ENCODE data around the gene YIPF2.
"Not testable (repeated sequence)": the region's sequence is repeated elsewhere in the genome, so short reads cannot be mapped to it uniquely, and the experiment has no call there.

YIPF2 gene
- 13.7 to 16.5 reads per million in 2 donors for total RNA-seq

DNA sequence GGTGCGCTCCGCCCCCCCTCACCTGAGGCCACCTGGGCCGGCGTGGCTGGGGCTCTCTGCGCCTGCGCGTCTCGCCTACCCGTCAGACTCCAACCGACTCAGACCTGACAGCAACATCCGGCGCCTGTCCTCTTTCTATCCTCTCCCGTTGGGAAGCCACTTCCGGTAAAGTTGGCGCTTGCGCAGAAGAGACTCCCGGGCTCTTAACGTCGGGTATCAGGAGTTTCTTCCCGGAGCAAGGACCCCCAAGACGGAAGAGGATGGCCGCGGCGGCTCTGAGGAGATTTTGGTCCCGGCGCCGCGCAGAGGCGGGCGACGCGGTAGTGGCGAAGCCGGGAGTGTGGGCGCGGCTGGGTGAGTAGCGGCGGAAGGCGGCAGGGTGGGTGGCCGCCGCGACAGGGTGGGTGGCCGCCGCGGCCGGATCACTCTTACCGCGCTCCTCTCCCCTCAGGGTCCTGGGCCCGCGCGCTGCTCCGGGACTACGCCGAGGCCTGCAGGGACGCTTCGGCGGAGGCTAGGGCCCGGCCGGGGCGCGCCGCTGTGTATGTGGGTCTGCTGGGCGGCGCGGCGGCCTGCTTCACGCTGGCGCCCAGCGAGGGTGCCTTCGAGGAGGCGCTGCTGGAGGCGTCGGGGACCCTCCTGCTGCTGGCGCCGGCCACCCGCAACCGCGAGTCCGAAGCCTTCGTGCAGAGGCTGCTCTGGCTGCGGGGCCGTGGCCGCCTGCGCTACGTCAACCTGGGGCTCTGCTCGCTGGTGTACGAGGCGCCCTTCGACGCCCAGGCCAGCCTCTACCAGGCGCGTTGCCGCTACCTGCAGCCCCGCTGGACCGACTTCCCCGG is at the start of gene YIPF2, which contains the start of gene TIMM29:
TSS of gene YIPF2 (minus strand) at position 77 of the 839 bp plus-strand sequence. CDS start 229 bp downstream, outside the sequence.
TSS of gene TIMM29 (plus strand) at position 249 of the 839 bp plus-strand sequence. CDS start at position 261, 12 bp downstream.
- DNase-seq, result peak; percentile 73 to 96 (median 90)

GRCh38 chr19:10977742-10978092 is 49.3 kb upstream of the YIPF2 start:
- DNase-seq, result peak in 1 of 5 experiments; percentile 20

DNA sequence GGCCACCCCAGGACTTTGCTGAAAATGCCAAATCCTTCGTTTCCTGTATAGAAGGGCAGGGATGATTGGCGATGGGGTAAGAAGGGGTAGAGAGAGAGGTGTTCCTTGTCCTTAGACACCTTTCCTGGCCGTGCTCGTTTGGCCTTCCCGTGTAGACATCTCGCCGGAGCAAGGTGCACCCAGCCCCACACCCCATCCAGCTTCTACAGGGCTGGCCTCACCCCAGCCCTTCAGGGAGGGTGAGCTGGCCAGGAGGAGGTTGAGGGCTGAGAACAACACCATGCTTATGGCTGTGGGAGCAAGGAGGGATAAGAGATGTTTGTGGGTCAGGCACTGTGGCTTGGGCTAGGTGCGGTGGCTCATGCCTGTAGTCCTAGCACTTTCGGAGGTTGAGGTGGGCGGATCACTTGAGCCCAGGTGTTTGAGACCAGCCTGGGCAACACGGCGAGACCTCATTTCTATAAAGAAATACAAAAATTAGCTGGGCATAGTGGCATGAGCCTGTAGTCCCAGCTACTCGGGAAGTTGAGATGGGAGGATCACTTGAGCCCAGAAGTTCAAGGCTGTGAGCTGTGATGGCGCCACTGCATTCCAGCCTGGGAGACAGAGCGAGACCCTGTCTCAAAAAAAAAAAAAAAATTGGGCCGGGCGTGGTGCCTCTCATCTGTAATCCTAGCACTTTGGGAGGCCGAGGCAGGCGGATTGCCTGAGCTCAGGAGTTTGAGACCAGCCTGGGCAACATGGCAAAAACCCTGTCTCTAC is 47.9 kb upstream of the YIPF2 start:
- no peak for DNase-seq

DNA sequence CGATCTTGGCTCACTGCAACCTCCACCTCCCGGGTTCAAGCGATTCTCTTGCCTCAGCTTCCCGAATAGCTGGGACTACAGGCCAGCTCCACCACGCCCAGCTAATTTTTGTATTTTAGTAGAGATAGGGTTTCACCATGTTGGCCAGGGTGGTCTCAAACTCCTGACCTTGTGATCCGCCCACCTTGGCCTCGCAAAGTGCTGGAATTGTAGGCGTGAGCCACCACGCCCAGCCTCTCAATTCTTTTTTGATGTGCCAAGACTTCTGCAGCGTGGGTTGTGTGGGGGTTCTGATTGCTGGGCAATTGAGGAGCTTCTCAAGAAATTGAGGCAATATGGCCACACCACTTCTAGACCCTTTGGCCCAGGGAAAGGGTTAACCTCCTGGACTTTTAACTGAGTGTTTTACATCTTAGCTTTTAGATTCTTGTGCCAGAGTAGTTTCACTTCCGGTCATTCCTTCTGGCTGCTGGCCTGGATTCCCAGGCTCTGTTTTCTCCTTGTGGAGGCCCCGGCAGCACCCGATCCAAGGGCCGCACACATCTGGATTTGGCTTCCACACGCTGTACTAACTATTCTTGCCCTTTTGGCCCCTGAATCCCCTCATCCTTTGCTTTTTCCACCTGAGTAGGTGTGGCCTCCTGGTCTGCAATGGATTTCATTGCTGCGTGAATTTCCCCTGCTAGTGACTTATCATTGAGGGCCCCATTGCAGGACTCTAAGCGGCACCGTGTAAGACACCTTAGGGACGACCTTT is 47.1 kb upstream of the YIPF2 start:
- no peak for DNase-seq

- no peak for DNase-seq
Observed at GRCh38 chr19:10971107-10971726, 42.8 kb upstream of the YIPF2 start.

GRCh38 chr19:10968527-10969135 is 40.2 kb upstream of the YIPF2 start:
- no peak for DNase-seq

DNA sequence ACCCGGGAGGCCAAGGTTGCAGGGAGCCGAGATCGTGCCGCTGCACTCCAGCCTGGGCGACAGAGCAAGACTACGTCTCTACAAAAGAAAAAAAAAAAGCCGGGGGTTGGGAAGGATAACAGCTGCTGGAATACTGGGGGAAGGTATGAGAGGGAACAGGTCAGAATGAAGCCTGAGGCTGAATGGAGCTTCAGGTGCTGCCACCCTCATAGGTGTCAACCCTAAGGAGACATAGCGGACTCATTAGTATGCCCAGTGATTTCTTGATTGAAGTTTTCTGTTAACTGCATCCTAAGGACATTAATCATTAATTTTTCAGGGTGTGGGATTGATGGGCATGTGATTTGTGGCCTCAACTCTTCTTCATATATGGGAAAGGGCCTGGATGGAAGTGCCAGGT is 38.4 kb upstream of the YIPF2 start:
- DNase-seq, result no peak

DNA sequence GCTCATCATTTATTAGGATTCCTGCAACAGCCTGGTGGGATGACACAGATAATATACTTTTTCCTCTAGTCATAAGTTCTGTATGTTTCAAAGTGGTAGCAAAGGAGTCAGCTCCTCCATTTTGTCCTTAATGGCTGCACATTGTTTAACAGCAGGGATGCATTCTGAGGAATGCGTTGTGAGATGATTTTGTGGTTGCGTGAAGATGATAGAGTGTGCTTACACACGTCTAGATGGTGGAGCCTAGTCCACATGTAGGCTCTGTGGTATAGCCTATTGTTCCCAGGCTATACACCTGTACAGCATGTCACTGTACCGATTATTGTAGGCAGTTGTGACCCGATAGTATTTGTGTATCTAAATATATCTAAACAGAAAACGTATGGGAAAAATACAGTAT is 37.0 kb upstream of the YIPF2 start:
- no peak for DNase-seq

GRCh38 chr19:10964903-10965302 is 36.5 kb upstream of the YIPF2 start:
- no peak for DNase-seq

DNA sequence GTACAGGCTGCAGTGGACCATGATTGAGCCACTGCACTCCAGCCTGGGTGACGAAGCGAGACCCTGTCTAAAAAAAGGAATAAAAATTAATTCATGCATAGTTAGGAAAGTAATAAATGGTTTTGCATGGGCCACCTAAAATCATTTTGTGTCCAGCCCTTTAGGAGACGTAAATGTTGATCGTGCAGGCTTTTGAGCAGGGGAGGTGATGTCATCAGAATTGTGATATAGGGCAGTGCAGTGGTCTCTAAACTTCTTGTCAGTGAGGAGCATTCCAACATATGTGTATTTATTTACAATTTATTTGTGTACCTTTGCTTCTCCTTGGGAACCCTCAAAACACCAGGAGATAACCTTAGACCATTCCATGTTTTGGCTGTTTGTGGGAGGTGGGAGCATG is 35.4 kb upstream of the YIPF2 start:
- DNase-seq, result no peak

- no peak for DNase-seq
Observed at GRCh38 chr19:10962863-10963262, 34.4 kb upstream of the YIPF2 start.

DNA sequence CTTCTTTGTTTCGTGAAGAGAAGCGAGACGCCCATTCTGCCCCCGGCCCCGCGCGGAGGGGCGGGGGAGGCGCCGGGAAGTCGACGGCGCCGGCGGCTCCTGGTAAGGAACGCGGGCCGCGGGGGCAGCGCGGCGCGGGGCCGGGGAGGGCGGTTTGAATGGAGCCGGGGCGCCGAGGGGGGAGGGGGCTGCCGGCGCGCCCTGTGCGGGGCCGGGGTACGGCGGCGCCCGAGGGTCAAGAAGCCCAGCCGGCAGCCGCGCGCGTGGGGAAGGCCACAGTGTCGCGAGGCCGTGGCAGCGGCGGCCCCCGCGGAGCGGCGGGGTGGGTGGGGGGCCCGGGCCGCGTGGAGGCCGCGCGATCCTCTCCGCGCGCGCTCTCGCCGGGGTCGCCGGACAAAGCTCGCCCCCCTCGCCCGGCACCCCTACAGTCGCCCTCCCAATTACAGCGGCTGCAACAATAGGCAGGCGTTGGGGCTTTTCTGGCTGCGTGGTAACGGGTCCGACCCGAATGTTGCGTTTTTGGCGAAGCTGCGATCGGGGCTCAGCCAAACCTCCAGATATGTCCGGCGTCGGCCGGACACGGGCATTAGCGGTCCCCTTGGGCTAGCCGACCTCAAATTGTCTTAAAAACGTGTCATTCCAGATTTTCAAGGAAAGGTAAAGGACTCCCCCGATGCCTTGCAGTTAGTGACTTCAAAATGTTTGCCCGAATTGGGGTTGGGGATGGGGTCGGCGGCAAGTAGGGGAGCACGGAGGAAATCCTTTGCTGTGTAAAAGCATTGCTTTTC is 32.8 kb upstream of the YIPF2 start:
- DNase-seq, result peak in 1 of 5 experiments; percentile 80

DNA sequence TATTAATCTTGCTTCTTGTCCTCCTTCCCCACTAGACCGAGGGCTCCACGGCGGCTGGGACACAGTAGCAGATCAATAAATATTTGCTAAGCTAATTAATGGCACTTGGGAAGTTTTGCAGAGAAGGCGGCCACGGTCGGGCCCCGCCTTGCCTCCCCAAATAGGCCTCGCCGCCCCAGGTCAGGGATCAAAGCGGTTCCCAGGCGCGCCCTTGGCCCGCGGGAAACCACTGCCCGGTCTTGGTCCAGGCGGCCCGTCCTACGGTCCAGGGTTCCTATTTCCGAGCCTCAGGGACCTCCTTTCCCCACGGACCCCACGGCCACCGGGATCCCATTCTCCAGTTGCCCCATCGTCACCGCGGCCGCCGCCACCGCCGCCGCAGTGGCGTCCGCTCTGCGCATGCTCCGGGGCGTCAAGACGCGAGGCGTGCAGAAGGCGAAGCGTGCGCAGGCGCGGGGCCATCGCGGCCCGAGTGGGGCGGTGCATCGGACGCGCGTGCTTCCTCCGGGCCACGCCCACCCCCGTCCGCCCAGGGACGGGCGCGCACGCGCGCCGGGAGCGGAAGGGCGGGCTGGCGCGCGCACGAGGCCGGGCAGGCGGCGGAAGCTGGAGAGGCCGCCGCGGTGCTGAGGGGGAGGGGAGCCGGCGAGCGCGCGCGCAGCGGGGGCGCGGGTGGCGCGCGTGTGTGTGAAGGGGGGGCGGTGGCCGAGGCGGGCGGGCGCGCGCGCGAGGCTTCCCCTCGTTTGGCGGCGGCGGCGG is 32.1 kb upstream of the YIPF2 start, which contains the start of gene SMARCA4:
TSS of gene SMARCA4 (plus strand) at position 717 of the 759 bp plus-strand sequence. CDS start 23,122 bp downstream, outside the sequence.
- DNase-seq, result peak; percentile 97 to 99 (median 98)

- not testable (repeated sequence) for DNase-seq
Observed at GRCh38 chr19:10959277-10959968, 31.0 kb upstream of the YIPF2 start.

- DNase-seq, result no peak
Observed at GRCh38 chr19:10952809-10953208, 24.4 kb upstream of the YIPF2 start.

DNA sequence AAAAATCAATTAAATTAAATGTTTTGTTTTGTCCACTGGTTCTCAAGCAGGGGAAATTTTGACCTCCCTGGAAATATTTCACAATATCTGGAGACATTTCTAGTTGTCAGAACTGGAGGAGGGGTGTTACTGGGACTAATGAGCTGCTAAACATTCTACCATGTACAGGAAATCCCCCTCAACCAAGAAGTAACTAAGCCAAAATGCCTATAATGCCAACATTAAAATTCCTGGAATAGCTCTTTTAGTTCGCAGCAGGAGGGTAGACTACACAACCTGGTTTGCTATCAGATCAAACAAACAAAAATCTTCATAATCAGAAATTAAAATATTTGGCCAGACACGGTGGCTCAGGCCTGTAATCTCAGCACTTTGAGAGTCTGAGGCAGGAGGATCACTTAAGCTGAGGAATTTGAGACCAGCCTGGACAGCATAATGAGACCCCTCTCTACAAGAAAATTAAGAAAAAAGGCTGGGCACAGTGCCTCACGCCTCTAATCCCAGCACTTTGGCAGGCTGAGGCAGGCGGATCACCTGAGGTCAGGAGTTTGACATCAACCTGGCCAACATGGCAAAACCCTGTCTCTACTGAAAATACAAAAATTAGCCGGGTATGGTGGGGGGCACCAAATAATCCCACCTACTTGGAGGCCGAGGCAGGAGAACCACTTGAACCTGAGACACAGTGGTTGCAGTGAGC is 18.7 kb upstream of the YIPF2 start:
- no peak for DNase-seq

DNA sequence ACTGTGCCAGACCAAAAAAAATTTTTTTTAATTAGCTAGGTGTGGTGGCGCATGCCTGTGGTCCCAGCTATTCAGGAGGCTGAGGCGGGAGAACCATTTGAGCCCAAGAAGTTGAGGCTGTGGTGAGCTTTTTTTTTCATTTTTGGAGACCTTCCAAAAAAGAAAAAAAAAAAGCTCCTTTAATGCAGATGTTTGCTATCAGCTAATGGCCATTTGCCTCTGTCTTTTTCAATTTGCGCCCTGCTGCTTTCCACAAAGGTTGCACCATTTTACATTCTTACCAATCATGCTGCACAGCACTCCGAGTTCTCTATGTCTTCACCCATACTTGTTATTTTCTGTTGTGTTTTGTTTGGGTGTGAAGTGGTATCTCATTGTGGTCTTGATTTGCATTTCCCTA is 16.8 kb upstream of the YIPF2 start:
- DNase-seq, result no peak

DNA sequence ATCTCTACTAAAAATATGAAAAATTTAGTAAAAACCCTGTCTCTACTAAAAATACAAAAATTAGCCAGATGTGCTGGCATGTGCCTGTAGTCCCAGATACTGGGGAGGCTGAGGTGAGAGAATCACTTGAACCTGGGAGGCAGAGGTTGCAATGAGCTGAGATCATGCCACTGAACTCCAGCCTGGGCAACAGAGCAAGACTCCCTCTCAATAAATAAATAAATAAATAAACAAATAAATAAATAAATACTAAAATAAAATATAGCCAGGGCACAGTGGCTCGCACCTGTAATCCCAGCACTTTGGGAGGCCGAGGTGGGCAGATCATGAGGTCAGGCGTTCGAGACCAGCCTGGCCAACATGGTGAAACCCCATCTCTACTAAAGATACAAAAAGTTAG is 15.0 kb upstream of the YIPF2 start:
- not testable (repeated sequence) for DNase-seq

GRCh38 chr19:10941649-10942048 is 13.2 kb upstream of the YIPF2 start:
- DNase-seq, result not testable (repeated sequence)

All from T-helper 2 cell (primary cell).